Psoas muscle (tissue), 8 donors: ENCODE data around the gene COL1A1. TPM values are rescaled to one million over a fixed set of nuclear protein-coding genes. Genes with fewer than 3 reads are reported as not detected.

Experiments used
- ATAC-seq, 4 donors: fragments of 200-7000 bp; cut with Tn5 transposase; one replicate each; pipeline ENCODE4 v1.9.1; 2020; ENCODE audit warnings: moderate library complexity in 3 of 4, mild to moderate bottlenecking in 2 of 4
- DNase-seq, 2 donors: peaks; one replicate each; pipeline ENCODE4 v3.0.0-alpha.2; 2020
- H3K27ac ChIP-seq: fragments of 200-600 bp; one replicate; pipeline ENCODE4 v1.8.0; 2022
- H3K27me3 ChIP-seq, 3 donors: fragments of 200-600 bp in 1 of 3; one replicate each; pipeline versions ENCODE4 v1.6.1 to v1.8.0; 2013 to 2022; ENCODE audit warnings: low read length in 2 of 3, mild to moderate bottlenecking in 2 of 3, moderate library complexity in 1 of 3; ENCODE audit not compliant: insufficient read depth in 3 of 3
- H3K36me3 ChIP-seq, 2 donors: fragments of 200-600 bp in 1 of 2; one replicate each; pipeline versions ENCODE4 v1.6.1 to v1.8.0; 2013 to 2022; ENCODE audit warnings: low read depth in 1 of 2, mild to moderate bottlenecking in 1 of 2, moderate library complexity in 1 of 2; ENCODE audit not compliant: insufficient read depth in 1 of 2
- H3K4me1 ChIP-seq: fragments of 200-600 bp; one replicate; pipeline ENCODE4 v1.8.0; 2022
- H3K4me3 ChIP-seq: fragments of 200-600 bp; one replicate; pipeline ENCODE4 v1.8.0; 2022; ENCODE audit warnings: mild to moderate bottlenecking
- H3K9me3 ChIP-seq: fragments of 200-600 bp; one replicate; pipeline ENCODE4 v1.8.0; 2022
- WGBS, 3 donors: extraction: QIAGEN DNeasy Blood & Tissue Kit; methylation state at CpG; one replicate each; pipeline versions ENCODE4 v1.1.6 to v1.1.7; 2013; 5-methylcytosine and 5-hydroxymethylcytosine counted together
- intact Hi-C, 2 donors: fragments of 100-400 bp; cut with DNase I; formaldehyde crosslinking; loops; one replicate each; pipeline versions ENCODE4 v1.11.0 to v1.14.2; 2022
- polyA plus RNA-seq, 3 donors: library from polyadenylated mRNA; stranded (reverse); fragments of 200-250 nt; gene quantifications; one replicate each; pipeline ENCODE4 v1.2.3, GENCODE V29; 2013
- total RNA-seq, 4 donors: library from RNA; stranded (reverse); fragmentation: NEBNext Ultra II Directional in 2 of 4; extraction: Animal tissue kit (Norgen Biotek cat#: 25700) in 2 of 4; gene quantifications; one replicate each; pipeline versions ENCODE4 v1.2.1 to v1.2.4, GENCODE V29; 2021 to 2023
- TF ChIP-seq, protein P1 (sequence below): fragments of 200-600 bp; IDR thresholded peaks from one replicate; pipeline ENCODE4 v1.8.0; 2022; ENCODE audit warnings: antibody characterized with exemption
- donor health status: healthy with polysubstance abuse.
- donor health status: DM: no; HTN: no; CAD: no; lungs with moderate emphysema.
- donor health status: Bipolar disorder and iron deficiency.
- donor health status: healthy.
- donor health status: DM: yes; HTN: yes; CAD: no.
- donor health status: DM: no; HTN: no; CAD: no.
- donor health status: DM: no; HTN: no; CAD: no.
- donor health status: DM: yes; HTN: yes; CAD: no.

The COL1A1 gene
- total and polyA plus RNA-seq, 7 donors, result 2.3 to 46.6 (median 10.2) TPM

DNA sequence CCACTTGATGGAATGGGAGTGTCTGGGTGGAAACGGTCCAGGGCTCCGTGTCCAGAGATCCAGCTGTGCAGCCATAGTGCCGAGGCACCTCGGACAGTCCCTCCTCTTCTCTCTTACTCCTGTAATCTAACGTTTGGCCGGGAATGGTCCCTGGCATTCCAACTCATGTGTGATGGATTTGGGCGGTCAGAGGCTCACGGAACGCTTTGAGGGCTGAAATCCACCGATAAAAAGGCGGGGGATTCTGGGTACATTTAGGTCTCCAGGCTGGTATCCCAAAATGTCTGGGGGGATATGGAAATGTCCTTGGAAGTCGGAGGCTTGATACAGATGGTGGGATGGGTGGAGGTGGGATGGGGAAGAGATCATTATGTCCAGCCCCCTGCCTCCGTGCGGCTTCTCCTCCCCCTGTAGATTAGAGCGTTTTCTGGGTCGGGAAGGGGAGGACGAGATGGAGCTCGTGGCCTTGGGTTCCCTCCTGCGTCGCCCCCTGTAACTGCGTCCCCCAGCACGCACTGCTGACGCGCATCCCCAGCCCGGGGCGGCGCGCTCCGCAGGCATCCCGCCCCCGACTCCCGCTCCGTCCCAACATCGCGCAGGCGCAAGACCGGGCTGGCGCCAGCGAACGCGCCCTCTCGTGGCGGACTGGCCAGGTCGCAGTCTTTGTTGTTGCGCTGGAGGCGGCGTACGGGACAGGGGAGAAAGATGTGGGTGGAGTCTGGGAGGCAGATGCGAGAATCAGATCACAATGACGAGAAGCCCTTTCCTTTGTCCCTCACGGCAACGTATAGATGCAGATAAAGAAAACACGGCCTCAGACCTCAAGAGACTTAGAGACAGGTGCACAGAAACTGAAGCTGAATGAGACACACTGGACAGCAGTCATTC lies 40.2 kb downstream of the COL1A1 start:
- intact Hi-C loops, result loop anchor here in 1 of 2 donors (1.0 to 2.0 kb wide), 3 partner anchors 9 to 44 kb away; no protein-coding TSS in a partner anchor
- Histone ChIP-seq H3K27me3 (no peaks in the 10 kb centered on the region), H3K9me3 (no peaks in the 10 kb centered on the region), H3K27ac (peak overlapping the region; percentile 66), H3K4me1 (peaks cover 33% of the 10 kb centered on the region), H3K36me3 (no peaks in the 10 kb centered on the region), H3K4me3 (peak overlapping the region; percentile 76)
- WGBS, 3 donors, result 1 to 2% (median 1%) methylated on average over 50 to 53 of the region's 53 CpGs
- peak; percentile 75 to 82 (median 78) for ATAC-seq
- TF ChIP-seq, protein P1, sequence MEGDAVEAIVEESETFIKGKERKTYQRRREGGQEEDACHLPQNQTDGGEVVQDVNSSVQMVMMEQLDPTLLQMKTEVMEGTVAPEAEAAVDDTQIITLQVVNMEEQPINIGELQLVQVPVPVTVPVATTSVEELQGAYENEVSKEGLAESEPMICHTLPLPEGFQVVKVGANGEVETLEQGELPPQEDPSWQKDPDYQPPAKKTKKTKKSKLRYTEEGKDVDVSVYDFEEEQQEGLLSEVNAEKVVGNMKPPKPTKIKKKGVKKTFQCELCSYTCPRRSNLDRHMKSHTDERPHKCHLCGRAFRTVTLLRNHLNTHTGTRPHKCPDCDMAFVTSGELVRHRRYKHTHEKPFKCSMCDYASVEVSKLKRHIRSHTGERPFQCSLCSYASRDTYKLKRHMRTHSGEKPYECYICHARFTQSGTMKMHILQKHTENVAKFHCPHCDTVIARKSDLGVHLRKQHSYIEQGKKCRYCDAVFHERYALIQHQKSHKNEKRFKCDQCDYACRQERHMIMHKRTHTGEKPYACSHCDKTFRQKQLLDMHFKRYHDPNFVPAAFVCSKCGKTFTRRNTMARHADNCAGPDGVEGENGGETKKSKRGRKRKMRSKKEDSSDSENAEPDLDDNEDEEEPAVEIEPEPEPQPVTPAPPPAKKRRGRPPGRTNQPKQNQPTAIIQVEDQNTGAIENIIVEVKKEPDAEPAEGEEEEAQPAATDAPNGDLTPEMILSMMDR, result peak; percentile 91
- peak; percentile 94 to 95 for DNase-seq

DNA sequence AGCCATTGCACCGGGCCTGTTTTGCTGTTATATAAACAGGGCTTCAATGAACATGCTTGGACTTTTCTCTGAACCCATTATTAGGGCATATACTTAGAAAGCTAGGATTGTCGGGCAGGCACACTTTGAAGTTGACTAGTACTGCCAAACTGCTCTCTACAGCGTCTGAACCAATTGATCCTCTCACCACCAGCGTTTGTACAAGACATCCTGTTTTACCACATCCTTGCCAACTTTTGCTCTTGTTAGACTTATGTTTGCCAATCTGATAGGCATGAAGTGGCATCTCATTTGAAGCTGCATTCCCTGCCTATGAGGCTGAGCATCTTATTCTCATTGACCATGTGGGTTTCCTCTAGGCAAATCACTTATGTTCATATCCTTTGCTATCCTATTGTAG lies 43.5 kb downstream of the COL1A1 start:
- WGBS, 3 donors, result 30 to 59% (median 35%) methylated on average over 4 of the region's 4 CpGs
- no peaks in the 10 kb centered on the region for H3K9me3 ChIP-seq

DNA sequence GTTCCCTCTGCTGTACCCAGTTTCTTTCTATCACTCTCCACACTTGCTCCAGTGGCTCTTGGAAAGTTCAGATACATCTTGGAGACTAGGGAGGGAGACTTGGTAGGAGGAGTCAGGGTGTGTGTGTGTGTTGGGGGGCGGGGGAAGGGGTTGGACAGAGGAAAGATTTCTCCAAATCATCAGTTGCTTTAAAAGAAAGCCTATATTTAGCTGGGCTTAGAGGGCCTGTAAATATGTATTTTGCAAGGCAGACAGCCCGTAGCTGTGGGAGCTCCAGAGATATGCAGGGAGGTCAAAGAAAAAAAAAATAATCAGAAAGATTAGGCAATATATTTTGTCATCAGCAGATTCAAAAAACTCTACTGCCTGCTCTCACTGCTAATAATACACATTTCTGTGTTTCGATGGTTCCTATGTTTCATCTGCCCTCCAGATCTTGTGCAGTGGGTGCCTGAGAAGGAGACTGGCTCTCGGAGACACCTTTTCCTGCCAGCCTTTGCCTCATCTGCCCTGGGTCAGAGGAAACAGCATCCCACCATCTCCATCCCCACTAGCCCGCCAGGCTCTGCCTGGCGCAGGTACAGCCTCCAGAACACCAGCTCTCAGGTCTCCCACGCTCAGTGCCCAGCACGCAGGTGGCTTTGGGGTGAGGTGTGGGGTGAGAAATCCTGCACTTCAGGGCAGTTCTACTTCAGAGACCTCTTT lies 46.2 kb downstream of the COL1A1 start:
- Histone ChIP-seq H3K4me1 (peaks cover 39% of the 10 kb centered on the region), H3K4me3 (peak overlapping the region; percentile 7), H3K9me3 (no peaks in the 10 kb centered on the region), H3K27me3 (no peaks in the 10 kb centered on the region), H3K36me3 (no peaks in the 10 kb centered on the region), H3K27ac (peak overlapping the region; percentile 83)
- WGBS, 3 donors, result 57 to 78% (median 66%) methylated on average over 8 of the region's 8 CpGs
- TF ChIP-seq, protein P1, result no peak
- intact Hi-C loops, result no loop called here
- ATAC-seq, result no peak
- peak; percentile 40 to 49 for DNase-seq

More for the DNA sequence above, 43.5 kb downstream of the COL1A1 start:
- DNase-seq (no peak), ATAC-seq (no peak)
- no peak overlapping the region for H3K4me3 ChIP-seq
- peaks cover 42% of the 10 kb centered on the region for H3K4me1 ChIP-seq
- H3K27me3 ChIP-seq, result no peaks in the 10 kb centered on the region
- H3K27ac ChIP-seq, result peak overlapping the region; percentile 13
- TF ChIP-seq, protein P1, result no peak
- intact Hi-C loops, result no loop called here
- H3K36me3 ChIP-seq, result no peaks in the 10 kb centered on the region

DNA sequence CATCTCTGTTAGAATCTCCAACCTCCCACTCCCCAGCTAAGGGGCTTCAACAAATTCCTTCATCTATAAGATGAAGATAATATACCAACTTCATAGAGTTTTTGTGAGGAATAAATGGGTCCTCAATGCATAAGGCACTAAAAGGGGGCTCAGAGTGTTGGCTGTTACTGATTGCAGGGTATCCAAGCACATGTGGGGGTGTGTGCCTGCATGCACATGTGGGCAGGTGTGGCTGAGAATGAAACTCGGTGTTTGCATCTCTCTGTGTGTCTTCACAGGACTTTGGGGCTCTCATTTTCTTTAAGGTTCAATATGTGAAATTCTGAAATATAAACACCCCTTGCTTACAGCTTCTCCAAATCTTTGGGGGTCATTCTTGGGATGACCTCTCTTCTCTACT lies 46.8 kb downstream of the COL1A1 start:
- no peaks in the 10 kb centered on the region for H3K36me3 ChIP-seq
- H3K27ac ChIP-seq, result peak overlapping the region; percentile 83
- TF ChIP-seq, protein P1, result no peak
- 48 to 67% (median 50%) methylated on average over 1 of the region's 1 CpG for WGBS, 3 donors
- no peak overlapping the region for H3K4me3 ChIP-seq
- ATAC-seq (no peak), DNase-seq (peak in 1 of 2 donors; percentile 9)
- no peaks in the 10 kb centered on the region for H3K27me3 ChIP-seq
- H3K9me3 ChIP-seq, result no peaks in the 10 kb centered on the region
- H3K4me1 ChIP-seq, result peaks cover 39% of the 10 kb centered on the region
- intact Hi-C loops, result no loop called here
